Hepatocyte (in vitro differentiated cells): ENCODE results near the gene TRPV2. TPM values are rescaled to one million over a fixed set of nuclear protein-coding genes. Genes with fewer than 3 reads are reported as not detected.
A peak's percentile ranks its signal among the peaks of the same experiment; 100 is the strongest.

Experiments
- DNase-seq: peaks from one replicate; pipeline ENCODE4 v3.0.0-alpha.2; 2016; ENCODE audit warnings: low spot score
- H2AFZ ChIP-seq: fragments of 200-600 bp; sonication (generic); 2 replicates; pipeline ENCODE4 v1.6.0; 2016; ENCODE audit warnings: antibody characterized with exemption, mild to moderate bottlenecking
- H3K27ac ChIP-seq: fragments of 200-600 bp; sonication (generic); 2 replicates; pipeline ENCODE4 v1.5.1; 2016; ENCODE audit warnings: mild to moderate bottlenecking
- H3K27me3 ChIP-seq: fragments of 200-600 bp; sonication (generic); 2 replicates; pipeline ENCODE4 v1.6.1; 2016
- H3K36me3 ChIP-seq: fragments of 200-600 bp; sonication (generic); replicated peaks from 2 replicates; pipeline ENCODE4 v1.5.1; 2016; ENCODE audit warnings: low read depth; ENCODE audit not compliant: insufficient read depth
- H3K4me1 ChIP-seq: fragments of 200-600 bp; sonication (generic); 2 replicates; pipeline ENCODE4 v1.5.1; 2016; ENCODE audit warnings: mild to moderate bottlenecking, moderate library complexity; ENCODE audit not compliant: insufficient read depth
- H3K4me2 ChIP-seq: fragments of 200-600 bp; sonication (generic); 2 replicates; pipeline ENCODE4 v1.6.0; 2016
- H3K4me3 ChIP-seq: fragments of 200-600 bp; sonication (generic); 2 replicates; pipeline ENCODE4 v1.5.1; 2016; ENCODE audit warnings: mild to moderate bottlenecking
- H3K79me2 ChIP-seq: fragments of 200-600 bp; sonication (generic); 2 replicates; pipeline ENCODE4 v1.6.0; 2017; ENCODE audit warnings: mild to moderate bottlenecking
- H3K9me2 ChIP-seq: fragments of 200-600 bp; sonication (generic); replicated peaks from 2 replicates; pipeline ENCODE4 v1.6.0; 2017; ENCODE audit warnings: mild to moderate bottlenecking; ENCODE audit not compliant: insufficient read depth
- H3K9me3 ChIP-seq: fragments of 200-600 bp; sonication (generic); 2 replicates; pipeline ENCODE4 v1.5.1; 2016; ENCODE audit warnings: low read depth, mild to moderate bottlenecking
- H4K20me1 ChIP-seq: fragments of 200-600 bp; sonication (generic); 2 replicates; pipeline ENCODE4 v1.6.0; 2016; ENCODE audit warnings: mild to moderate bottlenecking; ENCODE audit not compliant: insufficient read depth, poor library complexity, severe bottlenecking
- EZH2 ChIP-seq: fragments of 200-600 bp; sonication (generic); IDR thresholded peaks from 2 replicates; pipeline ENCODE4 v1.6.1; 2016; ENCODE audit warnings: antibody characterized with exemption, mild to moderate bottlenecking, borderline replicate concordance
- EZH2phosphoT487 ChIP-seq: fragments of 200-600 bp; sonication (generic); IDR thresholded peaks from one replicate; pipeline ENCODE4 v1.6.1; 2018; ENCODE audit warnings: antibody characterized with exemption, mild to moderate bottlenecking, low read depth, moderate library complexity; ENCODE audit not compliant: unreplicated experiment, severe bottlenecking
- WGBS: methylation state at CpG from one replicate; pipeline ENCODE4 v1.1.6; 2016; ENCODE audit warnings: low lambda C conversion rate; ENCODE audit errors: missing lambda C conversion rate; 5-methylcytosine and 5-hydroxymethylcytosine counted together
- polyA plus RNA-seq: library from polyadenylated mRNA; unstranded; fragments of >200 nt; fragmentation: Nextera tagmentation; extraction: Ambion mirVana; gene quantifications from 2 replicates; pipeline ENCODE4 v1.2.1, GENCODE V29; 2016
- total RNA-seq: library from RNA; depleted of rRNA; stranded (reverse); fragments of >200 nt; gene quantifications from 2 replicates; pipeline ENCODE4 v1.2.3, GENCODE V29; 2014
- TF ChIP-seq, protein P1 (sequence below): fragments of 200-600 bp; sonication (generic); IDR thresholded peaks from 2 replicates; pipeline ENCODE4 v1.5.1; 2016; ENCODE audit warnings: antibody characterized with exemption, mild to moderate bottlenecking; ENCODE audit not compliant: poor library complexity

The TRPV2 gene
- total and polyA plus RNA-seq, 2 experiments from 2014 or later, result 7.7 to 10.1 TPM

DNA sequence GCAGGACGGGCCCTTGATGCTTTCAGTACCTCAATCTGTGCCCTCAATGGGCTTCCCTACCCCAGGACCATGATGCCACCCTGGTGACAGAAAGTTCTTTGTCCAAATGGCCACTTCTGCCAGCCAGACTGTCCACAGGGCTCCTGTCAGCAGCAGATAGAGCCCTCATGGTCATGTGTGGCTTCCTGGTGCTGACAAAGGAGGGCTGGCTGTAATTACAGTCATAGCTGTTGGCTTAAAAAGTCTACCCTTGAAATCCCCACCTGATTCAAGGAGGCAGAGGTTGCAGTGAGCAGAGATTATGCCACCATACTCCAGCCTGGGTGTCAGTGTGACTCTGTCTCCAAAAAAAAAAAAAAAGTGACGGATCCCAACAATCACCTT is 3.3 kb downstream of the TRPV2 start:
- no peak overlapping the region for H2AFZ ChIP-seq
- no peaks in the 10 kb centered on the region for H4K20me1 ChIP-seq
- H3K4me1 ChIP-seq, result peaks cover 23% of the 10 kb centered on the region
- 50% methylated on average over 2 of the region's 2 CpGs for WGBS
- H3K9me3 ChIP-seq, result no peaks in the 10 kb centered on the region
- no peak overlapping the region for H3K4me3 ChIP-seq
- H3K36me3 ChIP-seq, result no peaks in the 10 kb centered on the region
- DNase-seq, result peak; percentile 6
- peak overlapping the region; percentile 86 for H3K27ac ChIP-seq
- H3K79me2 ChIP-seq, result no peaks in the 10 kb centered on the region
- H3K4me2 ChIP-seq, result no peak overlapping the region
- no peaks in the 10 kb centered on the region for H3K9me2 ChIP-seq
- TF ChIP-seq EZH2phosphoT487 (no peak), EZH2 (no peak)
- TF ChIP-seq, protein P1, sequence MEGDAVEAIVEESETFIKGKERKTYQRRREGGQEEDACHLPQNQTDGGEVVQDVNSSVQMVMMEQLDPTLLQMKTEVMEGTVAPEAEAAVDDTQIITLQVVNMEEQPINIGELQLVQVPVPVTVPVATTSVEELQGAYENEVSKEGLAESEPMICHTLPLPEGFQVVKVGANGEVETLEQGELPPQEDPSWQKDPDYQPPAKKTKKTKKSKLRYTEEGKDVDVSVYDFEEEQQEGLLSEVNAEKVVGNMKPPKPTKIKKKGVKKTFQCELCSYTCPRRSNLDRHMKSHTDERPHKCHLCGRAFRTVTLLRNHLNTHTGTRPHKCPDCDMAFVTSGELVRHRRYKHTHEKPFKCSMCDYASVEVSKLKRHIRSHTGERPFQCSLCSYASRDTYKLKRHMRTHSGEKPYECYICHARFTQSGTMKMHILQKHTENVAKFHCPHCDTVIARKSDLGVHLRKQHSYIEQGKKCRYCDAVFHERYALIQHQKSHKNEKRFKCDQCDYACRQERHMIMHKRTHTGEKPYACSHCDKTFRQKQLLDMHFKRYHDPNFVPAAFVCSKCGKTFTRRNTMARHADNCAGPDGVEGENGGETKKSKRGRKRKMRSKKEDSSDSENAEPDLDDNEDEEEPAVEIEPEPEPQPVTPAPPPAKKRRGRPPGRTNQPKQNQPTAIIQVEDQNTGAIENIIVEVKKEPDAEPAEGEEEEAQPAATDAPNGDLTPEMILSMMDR, result no peak
- H3K27me3 ChIP-seq, result no peaks in the 10 kb centered on the region

DNA sequence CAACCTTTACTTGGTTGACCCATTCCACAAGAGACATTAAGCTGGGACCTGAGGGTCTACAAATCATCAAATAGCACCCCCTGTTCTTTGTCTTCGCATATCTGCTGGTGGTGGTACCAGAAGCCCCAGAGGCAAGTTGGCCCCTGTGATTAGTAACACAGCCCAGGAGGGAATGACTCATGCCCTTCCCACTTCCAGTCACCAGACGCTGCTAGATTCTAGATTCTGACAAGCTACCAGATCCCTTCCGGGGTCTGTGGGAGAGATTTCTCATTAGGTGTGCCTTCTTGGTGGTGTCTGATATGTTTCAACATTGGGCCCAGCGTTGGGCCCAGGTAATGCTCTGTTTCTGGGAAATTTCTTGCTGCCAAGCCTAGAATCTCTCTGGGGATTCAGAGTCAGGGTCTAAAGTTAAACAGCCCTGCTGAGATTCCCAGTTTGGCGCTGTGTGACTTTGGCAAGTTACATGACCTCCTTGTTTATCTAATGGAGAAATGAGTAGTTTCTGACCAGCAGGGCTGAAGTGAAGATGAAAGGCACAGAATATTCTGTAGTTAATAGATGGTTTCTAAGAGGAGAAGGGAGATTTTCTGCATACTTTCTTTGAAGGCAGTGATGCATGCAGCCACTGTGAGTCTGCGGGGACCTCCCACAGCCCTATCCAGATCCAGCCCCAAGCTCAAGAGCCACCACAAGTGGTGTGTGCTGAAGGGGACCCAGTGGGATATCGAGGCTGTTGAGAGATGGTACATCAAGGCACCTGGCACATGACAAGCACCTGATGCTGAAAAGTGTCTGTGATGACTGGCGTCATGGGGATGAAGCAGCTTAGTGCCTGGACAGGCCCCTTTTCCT is 3.9 kb downstream of the TRPV2 start:
- H2AFZ ChIP-seq, result no peak overlapping the region
- TF ChIP-seq EZH2 (no peak), EZH2phosphoT487 (no peak)
- TF ChIP-seq, protein P1, result no peak
- WGBS, result 45% methylated on average over 8 of the region's 8 CpGs

DNA sequence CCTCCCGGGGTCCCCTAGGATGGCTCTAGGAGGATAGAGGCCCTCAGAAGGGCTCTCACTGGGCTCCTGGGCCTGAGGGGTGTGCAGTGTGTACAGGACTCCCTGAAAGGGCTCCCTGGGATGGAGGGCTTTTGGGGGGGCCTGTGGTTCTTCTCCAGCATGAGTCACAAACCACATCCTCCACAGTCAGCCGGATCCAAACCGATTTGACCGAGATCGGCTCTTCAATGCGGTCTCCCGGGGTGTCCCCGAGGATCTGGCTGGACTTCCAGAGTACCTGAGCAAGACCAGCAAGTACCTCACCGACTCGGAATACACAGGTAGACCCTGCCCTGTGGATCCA is 4.5 kb downstream of the TRPV2 start:
- Histone ChIP-seq H3K4me2 (no peak overlapping the region), H3K9me2 (no peaks in the 10 kb centered on the region), H4K20me1 (no peaks in the 10 kb centered on the region), H3K9me3 (no peaks in the 10 kb centered on the region), H3K4me3 (no peak overlapping the region), H2AFZ (no peak overlapping the region), H3K4me1 (peaks cover 23% of the 10 kb centered on the region), H3K27me3 (no peaks in the 10 kb centered on the region), H3K27ac (peak overlapping the region; percentile 86), H3K79me2 (no peaks in the 10 kb centered on the region), H3K36me3 (no peaks in the 10 kb centered on the region)
- WGBS, result 88% methylated on average over 9 of the region's 10 CpGs
- TF ChIP-seq, protein P1, result no peak
- no peak for TF ChIP-seq EZH2phosphoT487
- TF ChIP-seq EZH2, result no peak
- DNase-seq, result peak; percentile 5

More for the DNA sequence above, 3.9 kb downstream of the TRPV2 start:
- no peaks in the 10 kb centered on the region for H3K9me3 ChIP-seq
- DNase-seq, result peak; percentile 84
- H3K4me3 ChIP-seq, result no peak overlapping the region
- H3K36me3 ChIP-seq, result no peaks in the 10 kb centered on the region
- H3K4me2 ChIP-seq, result peak overlapping the region; percentile 28
- H3K4me1 ChIP-seq, result peaks cover 23% of the 10 kb centered on the region
- H3K27me3 ChIP-seq, result no peaks in the 10 kb centered on the region
- no peaks in the 10 kb centered on the region for H3K79me2 ChIP-seq
- H3K27ac ChIP-seq, result peak overlapping the region; percentile 86
- no peaks in the 10 kb centered on the region for H4K20me1 ChIP-seq
- no peaks in the 10 kb centered on the region for H3K9me2 ChIP-seq
